Measurements from ENCODE around the gene GPR68.
"Not testable (repeated sequence)": the region's sequence is repeated elsewhere in the genome, so short reads cannot be mapped to it uniquely, and the experiment has no call there.

Gene GPR68

DNA sequence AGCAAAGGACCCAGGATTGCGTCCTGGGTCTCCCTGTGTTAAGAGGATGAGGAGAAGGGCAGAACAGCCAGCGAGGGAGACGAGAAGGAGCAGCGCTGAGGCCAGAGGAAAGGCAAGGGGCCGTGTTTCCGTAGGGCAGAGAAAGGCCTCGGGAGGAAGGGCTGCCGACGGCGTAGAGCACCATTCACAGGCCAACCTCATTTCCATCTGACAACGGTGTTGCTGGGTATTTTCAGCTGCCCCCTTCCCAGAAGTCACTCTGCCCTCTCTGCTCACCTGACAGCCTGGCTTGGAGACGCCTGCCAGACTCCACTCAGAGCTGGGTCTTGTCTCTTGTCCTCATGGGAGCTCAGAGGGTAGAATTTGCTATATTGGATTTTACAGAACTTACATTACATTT lies 51.4 kb downstream of the GPR68 start:
- no peak for TF ChIP-seq CTCF (IDR thresholded peaks at IDR 0.05; ENCODE audit: low read depth, low read length)

DNA sequence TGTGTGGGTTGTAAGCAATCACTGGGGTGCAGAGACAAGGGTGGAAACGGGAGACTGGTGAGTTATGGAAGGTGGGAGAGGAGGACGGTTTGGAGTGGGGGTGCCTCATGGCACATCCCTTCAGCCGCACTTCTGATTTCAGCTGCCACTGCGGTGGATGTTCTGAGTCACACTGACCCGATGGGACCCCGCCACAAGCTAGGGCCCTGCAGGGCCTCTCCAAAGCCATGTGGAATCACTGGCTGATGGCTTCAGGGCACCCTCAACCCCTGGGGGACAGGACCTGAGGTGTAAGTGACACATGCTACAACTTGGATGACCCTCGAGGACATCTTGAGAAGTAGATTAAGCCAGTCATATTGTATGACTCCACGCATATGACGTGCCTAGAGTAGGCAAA lies 53.7 kb downstream of the GPR68 start:
- Histone ChIP-seq H3K9me3 (no peaks in the 10 kb centered on the region), H3K27me3 (no peaks in the 10 kb centered on the region), H3K36me3 (no peaks in the 10 kb centered on the region), H3K4me3 (ENCODE audit: low read depth, low read length) (no peak overlapping the region), H3K4me1 (no peaks in the 10 kb centered on the region)
- DNase-seq: no peak
- TF ChIP-seq CTCF (IDR thresholded peaks at IDR 0.05; ENCODE audit: low read depth, low read length): no peak

More for the DNA sequence above, 51.4 kb downstream of the GPR68 start:
- Histone ChIP-seq H3K9me3 (no peaks in the 10 kb centered on the region), H3K4me3 (ENCODE audit: low read depth, low read length) (no peak overlapping the region), H3K27me3 (no peaks in the 10 kb centered on the region), H3K4me1 (no peaks in the 10 kb centered on the region), H3K36me3 (no peaks in the 10 kb centered on the region)
- DNase-seq: no peak

GRCh38 chr14:91187271-91187670 lies 57.2 kb downstream of the GPR68 start:
- H3K4me1 ChIP-seq: no peaks in the 10 kb centered on the region
- H3K27me3 ChIP-seq: no peaks in the 10 kb centered on the region
- no peaks in the 10 kb centered on the region for H3K9me3 ChIP-seq
- TF ChIP-seq CTCF (IDR thresholded peaks at IDR 0.05; ENCODE audit: low read depth, low read length): no peak
- no peak overlapping the region for H3K4me3 ChIP-seq (ENCODE audit: low read depth, low read length)
- DNase-seq: no peak
- H3K36me3 ChIP-seq: no peaks in the 10 kb centered on the region; the same call in 1 of the 2 replicates

GRCh38 chr14:91186515-91187066 lies 57.9 kb downstream of the GPR68 start:
- TF ChIP-seq CTCF (IDR thresholded peaks at IDR 0.05; ENCODE audit: low read depth, low read length): no peak
- DNase-seq: no peak
- no peaks in the 10 kb centered on the region for H3K9me3 ChIP-seq
- H3K4me3 ChIP-seq (ENCODE audit: low read depth, low read length): no peak overlapping the region
- H3K27me3 ChIP-seq: no peaks in the 10 kb centered on the region
- H3K4me1 ChIP-seq: no peaks in the 10 kb centered on the region
- H3K36me3 ChIP-seq: no peaks in the 10 kb centered on the region; the same call in 1 of the 2 replicates

DNA sequence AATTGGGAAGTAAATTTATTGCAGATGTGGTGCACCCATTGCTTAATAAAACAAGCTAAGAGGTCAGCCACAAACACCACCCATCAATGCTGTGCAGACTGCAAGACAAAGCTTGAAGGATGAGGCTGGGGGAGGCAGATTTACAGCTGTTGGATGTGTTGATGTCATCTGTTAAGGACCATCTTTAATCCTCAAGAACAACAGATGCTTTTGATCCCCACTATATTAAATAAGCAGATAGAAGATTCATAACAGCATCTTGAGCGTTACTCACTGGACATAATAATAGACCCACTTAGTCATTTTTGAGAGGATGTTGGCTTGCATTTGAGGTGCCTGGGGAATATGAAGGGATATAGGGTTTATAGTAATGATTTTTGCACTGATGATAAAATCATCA lies 58.8 kb downstream of the GPR68 start:
- Histone ChIP-seq H3K9me3 (no peaks in the 10 kb centered on the region), H3K27me3 (no peaks in the 10 kb centered on the region), H3K4me1 (no peaks in the 10 kb centered on the region), H3K4me3 (ENCODE audit: low read depth, low read length) (no peak overlapping the region), H3K36me3 (no peaks in the 10 kb centered on the region; the same call in 1 of the 2 replicates)
- DNase-seq: no peak
- TF ChIP-seq CTCF (IDR thresholded peaks at IDR 0.05; ENCODE audit: low read depth, low read length): no peak

DNA sequence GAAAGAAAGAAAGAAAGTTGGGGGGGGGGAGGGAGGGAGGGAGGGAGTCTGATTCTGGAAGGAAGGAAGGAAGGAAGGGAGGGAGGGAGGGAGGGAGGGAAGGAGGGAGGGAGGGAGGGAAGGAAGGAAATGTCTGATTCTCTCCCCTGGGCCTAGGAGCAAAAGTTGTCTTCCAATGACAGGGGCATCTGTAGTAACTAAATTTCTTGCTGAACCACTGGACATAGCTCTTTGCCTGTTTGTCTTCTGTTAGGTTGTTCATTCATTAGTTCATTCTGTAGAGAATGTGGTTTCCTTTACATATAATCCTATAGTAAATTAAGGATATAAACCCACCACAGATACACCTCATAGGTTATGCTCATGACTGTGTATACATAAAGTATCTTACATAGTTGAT lies 59.9 kb downstream of the GPR68 start:
- H3K27me3 ChIP-seq: no peaks in the 10 kb centered on the region
- DNase-seq: no peak
- TF ChIP-seq CTCF (IDR thresholded peaks at IDR 0.05; ENCODE audit: low read depth, low read length): no peak

GRCh38 chr14:91182753-91183152 lies 61.8 kb downstream of the GPR68 start:
- H3K4me1 ChIP-seq; H3K36me3 ChIP-seq; H3K9me3 ChIP-seq; H3K27me3 ChIP-seq; H3K4me3 ChIP-seq (ENCODE audit: low read depth, low read length); DNase-seq: not testable (repeated sequence)

More for the DNA sequence above, 59.9 kb downstream of the GPR68 start:
- Histone ChIP-seq H3K9me3 (no peaks in the 10 kb centered on the region), H3K4me1 (no peaks in the 10 kb centered on the region), H3K36me3 (no peaks in the 10 kb centered on the region; the same call in 1 of the 2 replicates), H3K4me3 (ENCODE audit: low read depth, low read length) (no peak overlapping the region)
